Subcutaneous adipose tissue (tissue), 4 donors: Measurements from ENCODE around the gene TXNDC9. TPM values are rescaled to one million over a fixed set of nuclear protein-coding genes. Genes with fewer than 3 reads are reported as not detected.

ENCODE experiments used
- CTCF ChIP-seq: fragments of 450-650 bp; IDR thresholded peaks from one replicate; pipeline ENCODE4 v1.5.1; 2016; ENCODE audit warnings: low read depth, mild to moderate bottlenecking, control low read depth, antibody characterized with exemption, moderate library complexity
- total RNA-seq, 4 donors: library from RNA; depleted of rRNA; stranded (reverse); fragments of >200 nt; gene quantifications; one replicate each; pipeline ENCODE4 v1.1.0, GENCODE V29; 2016

TXNDC9 gene
- total RNA-seq, 4 donors from 2014 or later: 27.1 to 73.2 (median 36.5) TPM

DNA sequence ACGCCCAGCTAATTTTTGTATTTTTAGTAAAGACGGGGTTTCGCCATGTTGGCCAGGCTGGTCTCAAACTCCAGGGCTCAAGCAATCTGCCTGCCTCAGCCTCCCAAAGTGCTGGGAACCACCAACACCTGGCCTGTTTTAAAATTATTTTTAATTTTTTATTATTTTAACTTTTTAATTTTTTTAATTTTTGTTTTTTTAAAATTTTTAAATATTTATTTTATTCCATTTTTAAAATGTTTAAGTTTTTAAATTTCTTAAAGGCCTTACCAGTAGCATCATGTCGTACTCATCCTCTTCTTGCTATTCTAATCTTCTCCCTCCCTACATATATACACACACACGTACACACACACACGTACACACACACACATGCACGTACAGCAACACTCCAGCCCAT is 36.6 kb downstream of the TXNDC9 start:
- TF ChIP-seq CTCF: no peak

GRCh38 chr2:99297994-99298393 is 38.1 kb downstream of the TXNDC9 start:
- TF ChIP-seq CTCF: no peak

DNA sequence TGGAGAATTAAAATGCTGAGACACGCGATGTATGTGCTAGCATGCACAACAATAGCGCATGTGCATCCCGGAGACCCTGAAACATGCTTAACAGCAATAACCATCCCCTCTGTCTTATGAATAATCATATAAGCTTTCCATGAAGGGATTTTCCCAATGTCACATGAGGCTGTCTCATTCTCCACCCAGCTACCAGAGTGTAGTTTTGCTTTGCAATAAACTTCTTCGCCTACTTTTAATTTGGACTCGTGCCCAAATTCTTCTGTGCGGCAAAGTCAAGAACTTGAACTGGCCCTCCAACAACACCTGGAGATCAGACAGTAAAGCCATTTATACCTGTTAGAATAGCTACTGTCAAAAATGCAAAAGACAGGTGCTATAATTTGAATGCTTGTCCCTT is 50.6 kb downstream of the TXNDC9 start:
- no peak for TF ChIP-seq CTCF

- TF ChIP-seq CTCF: no peak
Measured at GRCh38 chr2:99279969-99280695, 56.0 kb downstream of the TXNDC9 start.

GRCh38 chr2:99278793-99279291 is 57.3 kb downstream of the TXNDC9 start:
- no peak for TF ChIP-seq CTCF

- TF ChIP-seq CTCF: no peak
Measured at GRCh38 chr2:99275882-99276281, 60.3 kb downstream of the TXNDC9 start.

Other genes starting within 250 kb of the TXNDC9 start
- gene C2orf15, start 194.6 kb downstream of the TXNDC9 start, total RNA-seq: 1 to 10 TPM in 1 of 4 donors, under 1 TPM in 1, not detected in 2; 0.44 to 1.0 TPM
- 10 to 100 TPM in 1 of 4 donors, 1 to 10 TPM in 3; 5.2 to 11.0 (median 8.0) TPM for gene TSGA10, start 181.4 kb downstream of the TXNDC9 start, total RNA-seq
- gene LIPT1, start 181.4 kb downstream of the TXNDC9 start, total RNA-seq: 10 to 100 TPM in 1 of 4 donors, 1 to 10 TPM in 3; 3.6 to 10.9 (median 5.8) TPM
- 10 to 100 TPM; 21.1 to 33.7 (median 31.2) TPM for gene MITD1, start 155.3 kb downstream of the TXNDC9 start, total RNA-seq
- 10 to 100 TPM; 22.2 to 42.7 (median 26.2) TPM for gene MRPL30, start 155.1 kb downstream of the TXNDC9 start, total RNA-seq
- gene LYG2, start 80.7 kb downstream of the TXNDC9 start, total RNA-seq: not detected
- 1 to 10 TPM in 2 of 4 donors, under 1 TPM in 1, not detected in 1; 0.51 to 4.0 (median 1.8) TPM for gene LYG1, start 35.1 kb downstream of the TXNDC9 start, total RNA-seq
- gene EIF5B, start 1.1 kb upstream of the TXNDC9 start, total RNA-seq: 10 to 100 TPM; 28.1 to 53.8 (median 33.9) TPM
- 10 to 100 TPM; 39.4 to 65.9 (median 52.8) TPM for gene REV1, start 153.7 kb upstream of the TXNDC9 start, total RNA-seq